ENCODE results near the gene EIF1AX. TPM values are rescaled to one million over a fixed set of nuclear protein-coding genes. Genes with fewer than 3 reads are reported as not detected.
A peak's percentile ranks its signal among the peaks of the same experiment; 100 is the strongest.
"Not testable (repeated sequence)": the region's sequence is repeated elsewhere in the genome, so short reads cannot be mapped to it uniquely, and the experiment has no call there.

Gene EIF1AX
- total RNA-seq, 6 experiments from 2014 or later = 108 to 148 (median 119) TPM

- no peak for TF ChIP-seq CTCF (IDR thresholded peaks at IDR 0.05)
- no peaks in the 10 kb centered on the region for H3K9me3 Mint-ChIP-seq
- peaks cover 23% of the 10 kb centered on the region for H3K36me3 Mint-ChIP-seq (ENCODE audit: low read depth)
- no peak overlapping the region for H3K4me3 Mint-ChIP-seq
- no peaks in the 10 kb centered on the region; the same call in 1 of the 2 replicates for H3K27me3 Mint-ChIP-seq (ENCODE audit: insufficient read depth)
- peak overlapping the region; percentile 24; the same call in 1 of the 2 replicates for H3K27ac Mint-ChIP-seq
- DNase-seq = no peak
- peaks cover 35% of the 10 kb centered on the region for H3K4me1 Mint-ChIP-seq (ENCODE audit: low read depth)
Measured at GRCh38 chrX:20135944-20136343, 5.7 kb downstream of the EIF1AX start.

- H3K36me3 Mint-ChIP-seq (ENCODE audit: low read depth) = peaks cover 8% of the 10 kb centered on the region; the same call in 1 of the 2 replicates
- no peaks in the 10 kb centered on the region for H3K27me3 Mint-ChIP-seq (ENCODE audit: insufficient read depth)
- H3K4me1 Mint-ChIP-seq (ENCODE audit: low read depth) = peaks cover 21% of the 10 kb centered on the region
- H3K27ac Mint-ChIP-seq = no peak overlapping the region
- no peak for TF ChIP-seq CTCF (IDR thresholded peaks at IDR 0.05)
- no peaks in the 10 kb centered on the region for H3K9me3 Mint-ChIP-seq
- no peak overlapping the region for H3K4me3 Mint-ChIP-seq
- DNase-seq = no peak
Measured at GRCh38 chrX:20132666-20133065, 9.0 kb downstream of the EIF1AX start.

GRCh38 chrX:20130357-20130756 is 11.3 kb downstream of the EIF1AX start:
- no peak for TF ChIP-seq CTCF (IDR thresholded peaks at IDR 0.05)
- DNase-seq = no peak
- Mint-ChIP-seq H3K9me3 (no peaks in the 10 kb centered on the region), H3K27ac (no peak overlapping the region), H3K36me3 (ENCODE audit: low read depth) (no peaks in the 10 kb centered on the region; the same call in 1 of the 2 replicates), H3K27me3 (ENCODE audit: insufficient read depth) (no peaks in the 10 kb centered on the region), H3K4me1 (ENCODE audit: low read depth) (peaks cover 8% of the 10 kb centered on the region; the same call in 1 of the 2 replicates), H3K4me3 (no peak overlapping the region)

GRCh38 chrX:20129547-20129946 is 12.1 kb downstream of the EIF1AX start:
- Mint-ChIP-seq H3K4me3 (no peak overlapping the region), H3K4me1 (ENCODE audit: low read depth) (peaks cover 8% of the 10 kb centered on the region; the same call in 1 of the 2 replicates), H3K36me3 (ENCODE audit: low read depth) (no peaks in the 10 kb centered on the region; the same call in 1 of the 2 replicates), H3K27ac (no peak overlapping the region), H3K9me3 (no peaks in the 10 kb centered on the region), H3K27me3 (ENCODE audit: insufficient read depth) (no peaks in the 10 kb centered on the region)
- no peak for DNase-seq
- TF ChIP-seq CTCF (IDR thresholded peaks at IDR 0.05) = no peak

GRCh38 chrX:20128670-20129069 is 13.0 kb downstream of the EIF1AX start:
- TF ChIP-seq CTCF (IDR thresholded peaks at IDR 0.05) = no peak
- H3K4me1 Mint-ChIP-seq (ENCODE audit: low read depth) = peaks cover 5% of the 10 kb centered on the region; the same call in 1 of the 2 replicates
- H3K27ac Mint-ChIP-seq = peak overlapping the region; percentile 54; the same call in 1 of the 2 replicates
- no peak for DNase-seq
- H3K27me3 Mint-ChIP-seq (ENCODE audit: insufficient read depth) = no peaks in the 10 kb centered on the region
- no peaks in the 10 kb centered on the region for H3K9me3 Mint-ChIP-seq
- H3K36me3 Mint-ChIP-seq (ENCODE audit: low read depth) = no peaks in the 10 kb centered on the region; the same call in 1 of the 2 replicates
- H3K4me3 Mint-ChIP-seq = no peak overlapping the region

GRCh38 chrX:20127440-20127839 is 14.2 kb downstream of the EIF1AX start:
- not testable (repeated sequence) for H3K27me3 Mint-ChIP-seq (ENCODE audit: insufficient read depth); H3K4me3 Mint-ChIP-seq; H3K27ac Mint-ChIP-seq; H3K9me3 Mint-ChIP-seq; H3K4me1 Mint-ChIP-seq (ENCODE audit: low read depth); DNase-seq; H3K36me3 Mint-ChIP-seq (ENCODE audit: low read depth)
- peak; percentile 59 for TF ChIP-seq CTCF (IDR thresholded peaks at IDR 0.05)

GRCh38 chrX:20126833-20127232 is 14.8 kb downstream of the EIF1AX start:
- not testable (repeated sequence) for H3K36me3 Mint-ChIP-seq (ENCODE audit: low read depth); H3K27ac Mint-ChIP-seq; H3K4me1 Mint-ChIP-seq (ENCODE audit: low read depth); DNase-seq; H3K9me3 Mint-ChIP-seq; H3K4me3 Mint-ChIP-seq; H3K27me3 Mint-ChIP-seq (ENCODE audit: insufficient read depth)

Measured in HFFc6 (cell line).